ENCODE data around the gene ZGPAT. TPM values are rescaled to one million over a fixed set of nuclear protein-coding genes. Genes with fewer than 3 reads are reported as not detected.
"Not testable (repeated sequence)": the region's sequence is repeated elsewhere in the genome, so short reads cannot be mapped to it uniquely, and the experiment has no call there.

ZGPAT gene
- total RNA-seq, 1 experiment from 2014 or later = 35.8 TPM

- ChIA-PET POLR2A (no interaction called here), CTCF (no interaction called here)
- no peak for DNase-seq (ENCODE audit: low read depth, low spot score)
- Histone ChIP-seq H3K4me1 (ENCODE audit: control insufficient read depth, insufficient read depth, low read length) (no peaks in the 10 kb centered on the region), H3K27me3 (ENCODE audit: control insufficient read depth, insufficient read depth, low read length) (no peaks in the 10 kb centered on the region), H3K36me3 (ENCODE audit: control insufficient read depth, insufficient read depth, low read length) (0 out of 2 replicates have a peak, but pooled peaks cover 5% of the 10 kb centered on the region), H3K4me3 (ENCODE audit: low read depth in 2 of 2, low read length in 2 of 2) (no peak overlapping the region), H3K9me3 (ENCODE audit: control insufficient read depth, insufficient read depth, low read depth, low read length) (peaks cover 6% of the 10 kb centered on the region; the same call in 1 of the 2 replicates), H3K27ac (ENCODE audit: low read length) (no peak overlapping the region)
- ATAC-seq = no peak
- BruUV-seq (replicated peaks) = no TSS peak
- intact Hi-C loops (cut with micrococcal nuclease; ENCODE audit: unreplicated experiment) = no loop called here
- TF ChIP-seq TCF7L2 (IDR thresholded peaks at IDR 0.05; ENCODE audit: low read depth, low read length) (no peak), POLR2AphosphoS5 (IDR thresholded peaks at IDR 0.05; ENCODE audit: low read depth, low read length) (no peak), REST (IDR thresholded peaks at IDR 0.05; ENCODE audit: insufficient read depth in 1 of 2, low read depth in 2 of 2, low read length in 1 of 2) (no peak), CTCF (IDR thresholded peaks at IDR 0.05) (no peak), SIN3A (IDR thresholded peaks at IDR 0.05; ENCODE audit: borderline replicate concordance, insufficient read depth, low read depth, low read length) (no peak)
- in situ Hi-C loops (cut with HindIII; ENCODE audit: low pct_unique_long_range_greater_than_20kb, low sequenced_read_pairs) = no loop called here
These were observed 7.0 kb downstream of the ZGPAT start for GRCh38 chr20:63714858-63715257.

- ChIA-PET POLR2A (interaction anchor here (0.7 kb wide), 2 partner anchors 140 to 258 kb away, joined by 5 to 8 read pairs; no protein-coding TSS in a partner anchor), CTCF (interaction anchor here (0.7 kb wide), 1 partner anchor 43 kb away, joined by 4 read pairs; no protein-coding TSS in a partner anchor)
- no peaks in the 10 kb centered on the region for H3K4me1 ChIP-seq (ENCODE audit: control insufficient read depth, insufficient read depth, low read length)
- TF ChIP-seq CTCF (IDR thresholded peaks at IDR 0.05) (no peak), REST (IDR thresholded peaks at IDR 0.05; ENCODE audit: insufficient read depth in 1 of 2, low read depth in 2 of 2, low read length in 1 of 2) (no peak), TCF7L2 (IDR thresholded peaks at IDR 0.05; ENCODE audit: low read depth, low read length) (no peak), SIN3A (IDR thresholded peaks at IDR 0.05; ENCODE audit: borderline replicate concordance, insufficient read depth, low read depth, low read length) (no peak), POLR2AphosphoS5 (IDR thresholded peaks at IDR 0.05; ENCODE audit: low read depth, low read length) (no peak)
- intact Hi-C loops (cut with micrococcal nuclease; ENCODE audit: unreplicated experiment) (no loop called here), in situ Hi-C loops (cut with HindIII; ENCODE audit: low pct_unique_long_range_greater_than_20kb, low sequenced_read_pairs) (no loop called here)
- ATAC-seq (no peak), DNase-seq (ENCODE audit: low read depth, low spot score) (no peak)
- H3K27ac ChIP-seq (ENCODE audit: low read length) = no peak overlapping the region
- no peaks in the 10 kb centered on the region for H3K27me3 ChIP-seq (ENCODE audit: control insufficient read depth, insufficient read depth, low read length)
- no TSS peak for BruUV-seq (replicated peaks)
- peaks cover 3% of the 10 kb centered on the region; the same call in 1 of the 2 replicates for H3K36me3 ChIP-seq (ENCODE audit: control insufficient read depth, insufficient read depth, low read length)
- peaks cover 6% of the 10 kb centered on the region; the same call in 1 of the 2 replicates for H3K9me3 ChIP-seq (ENCODE audit: control insufficient read depth, insufficient read depth, low read depth, low read length)
- no peak overlapping the region for H3K4me3 ChIP-seq (ENCODE audit: low read depth in 2 of 2, low read length in 2 of 2)
These were observed 11.2 kb downstream of the ZGPAT start for GRCh38 chr20:63718996-63719395.

- intact Hi-C loops (cut with micrococcal nuclease; ENCODE audit: unreplicated experiment); ATAC-seq; H3K27ac ChIP-seq (ENCODE audit: low read length); H3K27me3 ChIP-seq (ENCODE audit: control insufficient read depth, insufficient read depth, low read length); H3K4me1 ChIP-seq (ENCODE audit: control insufficient read depth, insufficient read depth, low read length); BruUV-seq (replicated peaks); DNase-seq (ENCODE audit: low read depth, low spot score); in situ Hi-C loops (cut with HindIII; ENCODE audit: low pct_unique_long_range_greater_than_20kb, low sequenced_read_pairs); H3K36me3 ChIP-seq (ENCODE audit: control insufficient read depth, insufficient read depth, low read length); H3K4me3 ChIP-seq (ENCODE audit: low read depth in 2 of 2, low read length in 2 of 2); POLR2A ChIA-PET: not testable (repeated sequence)
- peaks cover 11% of the 10 kb centered on the region; the same call in 1 of the 2 replicates for H3K9me3 ChIP-seq (ENCODE audit: control insufficient read depth, insufficient read depth, low read depth, low read length)
- CTCF ChIA-PET = interaction anchor here (0.6 to 0.7 kb wide), 3 partner anchors 29 to 83 kb away, joined by 4 to 9 read pairs (median 7); no protein-coding TSS in a partner anchor
These were observed 15.3 kb downstream of the ZGPAT start for GRCh38 chr20:63722967-63723622.

All from Panc1 (cell line).